ENCODE measurements around the gene JAZF1.

DNA sequence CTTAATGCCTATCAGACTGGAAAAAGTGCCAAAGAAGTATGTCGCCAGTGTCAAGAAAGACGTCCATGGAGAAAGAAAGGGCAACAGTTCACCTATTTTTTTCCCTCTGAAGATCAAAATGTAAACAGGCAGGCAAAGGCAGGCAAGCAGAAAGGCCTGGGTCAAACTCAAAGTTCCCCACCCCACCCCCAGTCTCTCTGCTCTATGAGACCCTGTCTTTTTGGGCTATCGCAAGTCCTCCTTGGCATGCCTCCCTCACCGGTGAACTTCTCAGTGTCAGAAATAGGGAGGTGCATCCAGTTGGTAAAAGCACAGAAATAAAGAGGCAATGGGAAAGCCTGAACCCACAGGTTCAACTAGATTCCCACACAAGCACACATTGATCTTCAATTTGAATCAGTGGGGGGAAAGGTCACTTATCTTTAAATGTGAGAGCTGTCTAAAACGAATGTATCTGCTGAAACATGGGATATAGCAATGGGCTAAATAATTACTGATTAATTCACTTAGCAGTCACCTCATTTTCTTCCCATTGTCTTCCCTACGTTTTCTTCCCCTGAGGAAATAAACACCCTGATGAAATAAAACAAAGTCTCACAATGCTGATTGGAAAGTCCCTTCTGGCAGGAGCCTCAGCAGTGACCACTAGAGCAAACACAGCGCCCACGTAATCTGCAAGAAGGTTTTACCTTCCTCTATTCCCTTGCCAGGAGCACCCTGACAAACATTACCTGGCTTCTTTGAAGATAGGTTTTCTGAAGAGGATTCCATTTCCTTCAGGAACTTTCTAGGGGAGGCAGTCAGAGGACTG lies 31.1 kb downstream of the JAZF1 start:
- no peak for TF ChIP-seq POLR2A (IDR thresholded peaks at IDR 0.05)
- TF ChIP-seq, protein P1, sequence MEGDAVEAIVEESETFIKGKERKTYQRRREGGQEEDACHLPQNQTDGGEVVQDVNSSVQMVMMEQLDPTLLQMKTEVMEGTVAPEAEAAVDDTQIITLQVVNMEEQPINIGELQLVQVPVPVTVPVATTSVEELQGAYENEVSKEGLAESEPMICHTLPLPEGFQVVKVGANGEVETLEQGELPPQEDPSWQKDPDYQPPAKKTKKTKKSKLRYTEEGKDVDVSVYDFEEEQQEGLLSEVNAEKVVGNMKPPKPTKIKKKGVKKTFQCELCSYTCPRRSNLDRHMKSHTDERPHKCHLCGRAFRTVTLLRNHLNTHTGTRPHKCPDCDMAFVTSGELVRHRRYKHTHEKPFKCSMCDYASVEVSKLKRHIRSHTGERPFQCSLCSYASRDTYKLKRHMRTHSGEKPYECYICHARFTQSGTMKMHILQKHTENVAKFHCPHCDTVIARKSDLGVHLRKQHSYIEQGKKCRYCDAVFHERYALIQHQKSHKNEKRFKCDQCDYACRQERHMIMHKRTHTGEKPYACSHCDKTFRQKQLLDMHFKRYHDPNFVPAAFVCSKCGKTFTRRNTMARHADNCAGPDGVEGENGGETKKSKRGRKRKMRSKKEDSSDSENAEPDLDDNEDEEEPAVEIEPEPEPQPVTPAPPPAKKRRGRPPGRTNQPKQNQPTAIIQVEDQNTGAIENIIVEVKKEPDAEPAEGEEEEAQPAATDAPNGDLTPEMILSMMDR (IDR thresholded peaks at IDR 0.05), result no peak
